GM12873 (cell line): Measurements from ENCODE around the gene HSF2.

ENCODE experiments used
- CTCF ChIP-seq: IDR thresholded peaks from 2 replicates; pipeline ENCODE4 v1.5.1; 2012; ENCODE audit warnings: low read depth, mild to moderate bottlenecking, moderate library complexity, low read length, control low read depth; ENCODE audit not compliant: insufficient read depth; ENCODE audit errors: missing control alignments

HSF2 gene

GRCh38 chr6:122428781-122429180, 29.3 kb downstream of the HSF2 start:
- no peak for TF ChIP-seq CTCF

GRCh38 chr6:122429323-122429722, 29.9 kb downstream of the HSF2 start:
- no peak for TF ChIP-seq CTCF

DNA sequence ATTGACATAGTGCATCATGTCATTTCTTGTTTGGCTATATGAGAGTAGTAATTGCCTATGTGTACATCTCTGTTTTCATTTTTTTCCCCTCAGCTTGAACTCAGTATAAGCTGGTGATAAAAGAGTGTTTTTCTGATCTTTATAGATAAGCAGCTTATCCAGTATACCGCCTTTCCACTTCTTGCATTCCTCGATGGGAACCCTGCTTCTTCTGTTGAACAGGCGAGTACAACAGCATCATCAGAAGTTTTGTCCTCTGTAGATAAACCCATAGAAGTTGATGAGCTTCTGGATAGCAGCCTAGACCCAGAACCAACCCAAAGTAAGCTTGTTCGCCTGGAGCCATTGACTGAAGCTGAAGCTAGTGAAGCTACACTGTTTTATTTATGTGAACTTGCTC, 32.3 kb downstream of the HSF2 start:
- no peak for TF ChIP-seq CTCF

- no peak for TF ChIP-seq CTCF
Measured at GRCh38 chr6:122432816-122433215, 33.4 kb downstream of the HSF2 start.

DNA sequence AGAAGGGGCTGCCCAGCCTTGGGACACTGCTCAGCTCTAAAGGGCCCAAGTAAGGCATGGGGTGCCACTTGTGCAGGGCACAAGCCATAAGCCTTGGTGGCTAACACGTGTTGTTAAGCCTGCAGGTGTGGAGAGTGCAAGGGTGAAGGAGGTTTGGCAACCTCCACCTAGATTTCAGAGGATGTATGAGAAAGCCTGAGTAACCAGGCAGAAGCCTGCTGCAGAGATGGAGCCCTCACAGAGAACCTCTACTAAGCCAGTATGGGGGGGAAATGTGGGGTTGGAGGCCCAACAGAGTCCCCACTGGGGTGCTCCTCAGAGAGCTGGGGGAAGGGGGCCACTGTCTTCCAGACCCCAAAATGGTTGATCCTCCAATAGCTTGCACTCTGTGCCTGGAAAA, 39.5 kb downstream of the HSF2 start:
- no peak for TF ChIP-seq CTCF

DNA sequence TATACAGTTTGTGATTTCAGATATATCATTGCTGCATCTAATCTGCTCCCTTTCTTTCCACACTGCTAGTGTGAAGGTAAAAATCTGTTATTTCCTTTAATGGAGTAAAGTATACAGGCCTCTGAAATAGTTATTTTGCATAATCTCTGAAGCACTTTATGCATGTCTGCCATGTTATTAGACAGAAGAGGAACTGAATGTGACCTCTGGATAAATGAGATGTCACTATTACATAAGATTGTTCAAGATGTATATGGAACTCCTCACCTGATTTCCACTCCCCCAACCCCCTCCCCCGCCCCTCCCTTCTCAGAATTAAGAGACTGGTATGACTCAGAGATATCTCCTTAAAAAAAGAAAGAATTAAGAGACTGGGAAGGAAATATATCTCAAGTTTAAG, 45.8 kb downstream of the HSF2 start:
- no peak for TF ChIP-seq CTCF

DNA sequence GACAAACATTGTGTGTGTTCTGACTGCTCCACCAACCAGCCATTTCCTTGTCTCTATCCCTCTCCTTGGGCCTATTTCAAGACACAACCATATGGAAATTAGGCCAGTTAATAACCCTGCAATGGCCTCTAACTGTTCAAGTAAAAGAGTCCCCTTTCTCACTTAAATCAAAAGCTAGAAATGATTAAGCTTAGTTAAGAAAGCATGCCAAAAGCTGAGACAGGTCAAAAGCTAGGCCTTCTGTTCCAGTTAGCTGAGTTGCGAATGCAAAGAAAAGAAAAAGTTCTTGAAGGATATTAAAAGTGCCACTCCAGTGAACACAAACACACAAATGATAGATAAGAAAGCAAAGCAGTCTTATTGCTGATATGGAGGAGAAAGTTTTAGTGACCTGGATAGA, 49.6 kb downstream of the HSF2 start:
- no peak for TF ChIP-seq CTCF

DNA sequence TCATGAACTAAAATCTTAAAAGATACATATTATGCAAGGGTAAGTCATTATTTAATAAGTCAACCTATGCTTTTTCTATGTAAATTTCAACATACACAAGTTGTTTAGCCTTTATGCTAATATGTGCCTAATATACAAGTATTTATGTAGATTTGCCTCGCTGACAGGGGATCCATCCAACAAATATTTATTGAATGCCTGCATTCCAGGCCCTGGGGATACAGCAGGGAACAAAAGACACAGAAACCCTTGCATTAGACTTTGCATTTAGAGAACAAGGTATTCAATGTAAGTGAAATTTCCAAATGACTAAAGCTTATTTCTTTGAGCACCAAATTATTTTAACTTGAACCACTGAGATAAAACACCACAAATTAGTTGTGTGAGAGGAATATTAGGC, 53.1 kb downstream of the HSF2 start:
- TF ChIP-seq CTCF = no peak
